HepG2 (cell line): ENCODE measurements around the gene AJM1. TPM values are rescaled to one million over a fixed set of nuclear protein-coding genes. Genes with fewer than 3 reads are reported as not detected.

Experiments used
- AGO1 ChIP-seq: fragments of 200-400 bp; formaldehyde crosslinking; IDR thresholded peaks from 2 replicates; pipeline ENCODE4 v1.6.1; 2017; ENCODE audit warnings: mild to moderate bottlenecking, low read depth, low read length, moderate library complexity; ENCODE audit not compliant: poor library complexity, severe bottlenecking
- ATM ChIP-seq: fragments of 450-650 bp; IDR thresholded peaks from 2 replicates; pipeline ENCODE4 v1.7.1; 2017; ENCODE audit warnings: mild to moderate bottlenecking, borderline replicate concordance
- BCL3 ChIP-seq: sonication (generic); formaldehyde crosslinking; IDR thresholded peaks from 2 replicates; pipeline ENCODE4 v1.5.1; 2020; ENCODE audit warnings: mild to moderate bottlenecking, missing genetic modification reagents, moderate library complexity
- FOXA1 ChIP-seq, 2 experiments: fragments of 450-650 bp in 1 of 2; sonication (generic) in 1 of 2; formaldehyde crosslinking in 1 of 2; IDR thresholded peaks; 2 replicates each; pipeline versions ENCODE4 v1.4.0 to v1.6.1; 2016 to 2020; ENCODE audit warnings: missing genetic modification reagents in 1 of 2
- FOXA3 ChIP-seq: IDR thresholded peaks from 2 replicates; pipeline ENCODE4 v1.6.1; 2016; ENCODE audit warnings: missing genetic modification reagents, missing compliant biosample characterization
- HNF4A ChIP-seq: sonication (generic); formaldehyde crosslinking; IDR thresholded peaks from 2 replicates; pipeline ENCODE4 v1.4.0; 2020; ENCODE audit warnings: missing genetic modification reagents
- HNF4G ChIP-seq, 2 experiments: sonication (generic) in 1 of 2; formaldehyde crosslinking in 1 of 2; IDR thresholded peaks; 2 replicates each; pipeline versions ENCODE4 v1.4.0 to v1.6.1; 2011 to 2020; ENCODE audit warnings: borderline replicate concordance in 2 of 2, low read depth in 2 of 2, mild to moderate bottlenecking in 2 of 2, low read length in 1 of 2, missing genetic modification reagents in 1 of 2, moderate library complexity in 1 of 2
- KLF9 ChIP-seq: IDR thresholded peaks from 2 replicates; pipeline ENCODE4 v1.6.1; 2016; ENCODE audit warnings: low read depth
- LCORL ChIP-seq, 2 experiments: fragments of 450-650 bp in 1 of 2; sonication (generic) in 1 of 2; formaldehyde crosslinking in 1 of 2; IDR thresholded peaks; 2 replicates each; pipeline versions ENCODE4 v1.5.0 to v1.6.1; 2017 to 2020; ENCODE audit warnings: antibody characterized with exemption in 1 of 2, missing genetic modification reagents in 1 of 2
- SNAI1 ChIP-seq: sonication (generic); formaldehyde crosslinking; IDR thresholded peaks from 2 replicates; pipeline ENCODE4 v1.5.0; 2020; ENCODE audit warnings: mild to moderate bottlenecking, missing genetic modification reagents, borderline replicate concordance
- SNAPC2 ChIP-seq: sonication (generic); formaldehyde crosslinking; IDR thresholded peaks from 2 replicates; pipeline ENCODE4 v1.8.1; 2022; ENCODE audit warnings: mild to moderate bottlenecking, missing genetic modification reagents
- SNAPC5 ChIP-seq: sonication (generic); formaldehyde crosslinking; IDR thresholded peaks from 2 replicates; pipeline ENCODE4 v1.8.1; 2023; ENCODE audit warnings: mild to moderate bottlenecking, missing genetic modification reagents, borderline replicate concordance
- USF2 ChIP-seq, 2 experiments: sonication (generic) in 1 of 2; formaldehyde crosslinking in 1 of 2; IDR thresholded peaks; 2 replicates each; pipeline versions ENCODE4 v1.5.1 to v1.6.1; 2011 to 2020; ENCODE audit warnings: borderline replicate concordance in 1 of 2, low read depth in 1 of 2, low read length in 1 of 2, mild to moderate bottlenecking in 1 of 2, missing genetic modification reagents in 1 of 2, moderate library complexity in 1 of 2
- ZNF407 ChIP-seq: sonication (generic); formaldehyde crosslinking; IDR thresholded peaks from one replicate; pipeline ENCODE4 v1.5.1; 2020; ENCODE audit warnings: mild to moderate bottlenecking, missing genetic modification reagents; ENCODE audit errors: not compliant biosample characterization
- ZNF670 ChIP-seq: sonication (generic); formaldehyde crosslinking; IDR thresholded peaks from 2 replicates; pipeline ENCODE4 v1.8.0; 2022; ENCODE audit warnings: mild to moderate bottlenecking, missing genetic modification reagents, borderline replicate concordance
- polyA plus RNA-seq, 8 experiments: library from polyadenylated mRNA; depleted of rRNA in 3 of 8; stranded (reverse) in 7 of 8; unstranded in 1 of 8; fragments of >200 nt; fragmentation: Illumina TruSeq in 4 of 8; extraction: Trizol in 4 of 8; gene quantifications; 2 replicates each; pipeline versions ENCODE4 v1.2.1 to v1.2.3, GENCODE V29; 2011 to 2016; ENCODE audit warnings: low read depth in 4 of 8, missing spikeins in 1 of 8, mixed read lengths in 1 of 8; ENCODE audit not compliant: insufficient read depth in 1 of 8
- total RNA-seq, 5 experiments: library from RNA; depleted of rRNA; stranded (reverse); fragments of >200 nt; fragmentation: Illumina TruSeq; extraction: Trizol; gene quantifications; 2 replicates each; pipeline ENCODE4 v1.2.3, GENCODE V29; 2016; ENCODE audit warnings: low read depth in 1 of 5

The AJM1 gene
- total and polyA plus RNA-seq, 2 of the 13 experiments (the other 11 are each of a cell fraction or from before 2014, with no cell fraction given): 1.1 to 1.2 TPM

GRCh38 chr9:136847826-136848392 is 5.6 kb downstream of the AJM1 start (continued):
- TF ChIP-seq USF2 (IDR thresholded peaks at IDR 0.05; ENCODE audit: low read depth, low read length): no peak
- 0 out of 2 replicates have a peak, but pooled peaks have one; percentile 19 for TF ChIP-seq USF2 (CRISPR knock-in tag; IDR thresholded peaks at IDR 0.05; ENCODE audit: borderline replicate concordance)
- TF ChIP-seq LCORL (IDR thresholded peaks at IDR 0.05): no peak
- no peak for TF ChIP-seq LCORL (CRISPR knock-in tag; IDR thresholded peaks at IDR 0.05)
- no peak for TF ChIP-seq ZNF670 (CRISPR knock-in tag)
- no peak for TF ChIP-seq FOXA1 (IDR thresholded peaks at IDR 0.05)
- TF ChIP-seq FOXA1 (CRISPR knock-in tag; IDR thresholded peaks at IDR 0.05): peak; percentile 49; the same call in 1 of the 2 replicates
- TF ChIP-seq SNAI1: no peak
- peak; percentile 59; the same call in 1 of the 2 replicates for TF ChIP-seq SNAPC2 (CRISPR knock-in tag)
- no peak for TF ChIP-seq KLF9 (CRISPR knock-in tag)
- TF ChIP-seq ZNF407 (CRISPR knock-in tag): peak; percentile 74
- peak; percentile 99 for TF ChIP-seq AGO1
- TF ChIP-seq BCL3 (CRISPR knock-in tag): no peak
- TF ChIP-seq HNF4A (CRISPR knock-in tag): no peak
- TF ChIP-seq SNAPC5 (CRISPR knock-in tag): 0 out of 2 replicates have a peak, but pooled peaks have one; percentile 67
- no peak for TF ChIP-seq FOXA3
- no peak for TF ChIP-seq HNF4G (IDR thresholded peaks at IDR 0.05; ENCODE audit: borderline replicate concordance, low read depth, low read length)
- 0 out of 2 replicates have a peak, but pooled peaks have one; percentile 70 for TF ChIP-seq HNF4G (CRISPR knock-in tag; IDR thresholded peaks at IDR 0.05; ENCODE audit: borderline replicate concordance, low read depth)
- TF ChIP-seq ATM: no peak
